AG04449 (cell line): ENCODE results near the gene NKX2-4.

Source experiments
- CTCF ChIA-PET: fragments of 350-600 bp; formaldehyde crosslinking; extraction: SDS; loops from one replicate; lab custom pipeline; 2021; ENCODE audit warnings: antibody characterized with exemption; lab: Yijun Ruan, JAX
- POLR2A ChIA-PET: fragments of 400-600, 350-600 bp; formaldehyde crosslinking; extraction: SDS; loops from one replicate; lab custom pipeline; 2020; ENCODE audit warnings: antibody characterized with exemption, inconsistent platforms; lab: Yijun Ruan, JAX
- DNase-seq: peaks from one replicate; pipeline ENCODE4 v3.0.0-alpha.2; 2010; ENCODE audit warnings: low read depth, low spot score
- H3K4me3 ChIP-seq: 2 replicates; pipeline ENCODE4 v1.5.1; 2011; ENCODE audit warnings: low read depth, mild to moderate bottlenecking, control low read depth, low read length
- CTCF ChIP-seq: IDR thresholded peaks from one replicate; pipeline ENCODE4 v1.5.1; 2011; ENCODE audit warnings: mild to moderate bottlenecking, moderate library complexity, low read length, control low read depth, inconsistent platforms; ENCODE audit not compliant: insufficient read depth; ENCODE audit errors: missing control alignments

The NKX2-4 gene

GRCh38 chr20:21358737-21359136 is 38.6 kb downstream of the NKX2-4 start:
- POLR2A ChIA-PET: no interaction called here
- CTCF ChIA-PET: no interaction called here
- no peak for TF ChIP-seq CTCF
- no peak overlapping the region for H3K4me3 ChIP-seq
- DNase-seq: no peak

- DNase-seq: no peak
- CTCF ChIA-PET: interaction anchor here (2.1 kb wide), 1 partner anchor 122 kb away, joined by 7 read pairs; no protein-coding TSS in a partner anchor
- no peak overlapping the region for H3K4me3 ChIP-seq
- POLR2A ChIA-PET: no interaction called here
- TF ChIP-seq CTCF: no peak
Measured at GRCh38 chr20:21357844-21358243, 39.5 kb downstream of the NKX2-4 start.

GRCh38 chr20:21356386-21356785 is 40.9 kb downstream of the NKX2-4 start:
- TF ChIP-seq CTCF: no peak
- H3K4me3 ChIP-seq: no peak overlapping the region
- ChIA-PET CTCF (interaction anchor here (0.8 to 2.1 kb wide), 3 partner anchors 16 to 120 kb away, joined by 3 to 7 read pairs (median 3); no protein-coding TSS in a partner anchor), POLR2A (no interaction called here)
- no peak for DNase-seq

- no peak for TF ChIP-seq CTCF
- CTCF ChIA-PET: interaction anchor here (1.0 to 2.1 kb wide), 2 partner anchors 17 to 120 kb away, joined by 3 to 7 read pairs; no protein-coding TSS in a partner anchor
- H3K4me3 ChIP-seq: no peak overlapping the region
- DNase-seq: no peak
- POLR2A ChIA-PET: no interaction called here
Measured at GRCh38 chr20:21355981-21356380, 41.3 kb downstream of the NKX2-4 start.

GRCh38 chr20:21353236-21353635 is 44.1 kb downstream of the NKX2-4 start:
- no peak for TF ChIP-seq CTCF
- POLR2A ChIA-PET: no interaction called here
- H3K4me3 ChIP-seq: no peak overlapping the region
- CTCF ChIA-PET: interaction anchor here (1.1 to 2.2 kb wide), 3 partner anchors 118 to 156 kb away, joined by 4 to 14 read pairs (median 6); no protein-coding TSS in a partner anchor
- DNase-seq: no peak

- H3K4me3 ChIP-seq: no peak overlapping the region
- TF ChIP-seq CTCF: no peak
- ChIA-PET CTCF (interaction anchor here (1.1 to 2.2 kb wide), 3 partner anchors 118 to 157 kb away, joined by 4 to 14 read pairs (median 6); no protein-coding TSS in a partner anchor), POLR2A (no interaction called here)
- peak; percentile 38 for DNase-seq
Measured at GRCh38 chr20:21352703-21353102, 44.6 kb downstream of the NKX2-4 start.
